Uterus (tissue), 2 donors: ENCODE results near the gene TMPRSS9.

Experiments
- POLR2A ChIP-seq, 2 donors: fragments of 450-650 bp; IDR thresholded peaks; one replicate each; pipeline ENCODE4 v1.6.1; 2016; ENCODE audit warnings: antibody characterized with exemption in 2 of 2, mild to moderate bottlenecking in 1 of 2, moderate library complexity in 1 of 2
- TF ChIP-seq, protein P1 (sequence below), 4 experiments: fragments of 200-600 bp in 2 of 4; fragments of 450-650 bp in 2 of 4; sonication (generic) in 2 of 4; IDR thresholded peaks; one replicate each; pipeline ENCODE4 v1.5.1; 2016 to 2019; ENCODE audit warnings: antibody characterized with exemption in 4 of 4, mild to moderate bottlenecking in 2 of 4, moderate library complexity in 1 of 4

DNA sequence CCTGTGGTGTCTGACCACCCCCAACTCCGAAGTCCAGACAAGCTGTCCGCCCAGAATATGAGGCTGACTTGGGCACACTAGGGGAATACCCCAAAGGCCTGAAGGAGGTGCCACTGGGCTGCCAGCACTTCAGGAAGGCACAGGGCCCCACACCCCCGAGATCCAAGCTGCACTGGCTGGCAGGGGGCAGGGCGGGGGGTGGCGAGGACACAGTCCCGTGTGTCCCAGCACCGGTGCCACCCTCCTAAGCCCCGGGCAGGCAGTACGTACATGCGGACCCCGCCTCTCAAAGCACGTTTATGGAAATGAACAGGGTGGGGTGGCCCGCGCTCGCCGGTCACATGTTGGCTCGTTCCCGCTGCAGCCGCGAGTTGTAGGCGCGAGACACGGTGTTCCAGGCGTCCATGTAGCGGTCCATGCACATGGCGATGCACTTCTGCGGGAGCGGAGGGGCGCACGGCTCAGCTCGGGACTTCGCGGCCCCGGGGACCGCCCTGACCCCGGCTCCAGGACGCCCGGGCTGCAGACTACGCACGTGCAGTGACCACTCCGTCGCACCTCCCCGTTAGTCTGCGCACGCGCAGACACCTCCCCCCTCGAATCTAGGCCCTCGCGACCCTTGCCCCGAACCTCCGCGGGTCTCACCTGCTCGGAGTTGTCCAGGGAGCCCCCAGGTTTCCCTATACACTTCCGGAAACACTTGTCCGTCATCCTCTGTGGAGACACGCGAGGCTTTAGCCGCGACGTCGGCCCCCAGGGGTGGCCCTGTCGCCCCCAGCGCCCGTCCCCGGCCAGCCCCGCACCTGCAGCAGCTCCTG is 66.8 kb downstream of the TMPRSS9 start:
- no peak for TF ChIP-seq POLR2A (IDR thresholded peaks at IDR 0.05)
- TF ChIP-seq, protein P1, sequence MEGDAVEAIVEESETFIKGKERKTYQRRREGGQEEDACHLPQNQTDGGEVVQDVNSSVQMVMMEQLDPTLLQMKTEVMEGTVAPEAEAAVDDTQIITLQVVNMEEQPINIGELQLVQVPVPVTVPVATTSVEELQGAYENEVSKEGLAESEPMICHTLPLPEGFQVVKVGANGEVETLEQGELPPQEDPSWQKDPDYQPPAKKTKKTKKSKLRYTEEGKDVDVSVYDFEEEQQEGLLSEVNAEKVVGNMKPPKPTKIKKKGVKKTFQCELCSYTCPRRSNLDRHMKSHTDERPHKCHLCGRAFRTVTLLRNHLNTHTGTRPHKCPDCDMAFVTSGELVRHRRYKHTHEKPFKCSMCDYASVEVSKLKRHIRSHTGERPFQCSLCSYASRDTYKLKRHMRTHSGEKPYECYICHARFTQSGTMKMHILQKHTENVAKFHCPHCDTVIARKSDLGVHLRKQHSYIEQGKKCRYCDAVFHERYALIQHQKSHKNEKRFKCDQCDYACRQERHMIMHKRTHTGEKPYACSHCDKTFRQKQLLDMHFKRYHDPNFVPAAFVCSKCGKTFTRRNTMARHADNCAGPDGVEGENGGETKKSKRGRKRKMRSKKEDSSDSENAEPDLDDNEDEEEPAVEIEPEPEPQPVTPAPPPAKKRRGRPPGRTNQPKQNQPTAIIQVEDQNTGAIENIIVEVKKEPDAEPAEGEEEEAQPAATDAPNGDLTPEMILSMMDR (IDR thresholded peaks at IDR 0.05): no peak
